ENCODE data around the gene FHDC1.
"Not testable (repeated sequence)": the region's sequence is repeated elsewhere in the genome, so short reads cannot be mapped to it uniquely, and the experiment has no call there.

FHDC1 gene, protein sequence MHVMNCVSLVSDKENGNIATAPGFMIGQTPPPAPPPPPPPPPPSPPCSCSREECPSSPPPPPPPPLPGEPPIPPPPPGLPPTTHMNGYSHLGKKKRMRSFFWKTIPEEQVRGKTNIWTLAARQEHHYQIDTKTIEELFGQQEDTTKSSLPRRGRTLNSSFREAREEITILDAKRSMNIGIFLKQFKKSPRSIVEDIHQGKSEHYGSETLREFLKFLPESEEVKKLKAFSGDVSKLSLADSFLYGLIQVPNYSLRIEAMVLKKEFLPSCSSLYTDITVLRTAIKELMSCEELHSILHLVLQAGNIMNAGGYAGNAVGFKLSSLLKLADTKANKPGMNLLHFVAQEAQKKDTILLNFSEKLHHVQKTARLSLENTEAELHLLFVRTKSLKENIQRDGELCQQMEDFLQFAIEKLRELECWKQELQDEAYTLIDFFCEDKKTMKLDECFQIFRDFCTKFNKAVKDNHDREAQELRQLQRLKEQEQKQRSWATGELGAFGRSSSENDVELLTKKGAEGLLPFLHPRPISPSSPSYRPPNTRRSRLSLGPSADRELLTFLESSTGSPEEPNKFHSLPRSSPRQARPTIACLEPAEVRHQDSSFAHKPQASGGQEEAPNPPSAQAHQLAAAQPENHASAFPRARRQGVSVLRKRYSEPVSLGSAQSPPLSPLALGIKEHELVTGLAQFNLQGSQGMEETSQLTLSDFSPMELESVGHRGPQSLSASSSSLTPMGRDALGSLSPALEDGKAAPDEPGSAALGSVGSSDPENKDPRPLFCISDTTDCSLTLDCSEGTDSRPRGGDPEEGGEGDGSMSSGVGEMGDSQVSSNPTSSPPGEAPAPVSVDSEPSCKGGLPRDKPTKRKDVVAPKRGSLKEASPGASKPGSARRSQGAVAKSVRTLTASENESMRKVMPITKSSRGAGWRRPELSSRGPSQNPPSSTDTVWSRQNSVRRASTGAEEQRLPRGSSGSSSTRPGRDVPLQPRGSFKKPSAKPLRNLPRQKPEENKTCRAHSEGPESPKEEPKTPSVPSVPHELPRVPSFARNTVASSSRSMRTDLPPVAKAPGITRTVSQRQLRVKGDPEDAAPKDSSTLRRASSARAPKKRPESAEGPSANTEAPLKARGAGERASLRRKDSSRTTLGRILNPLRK

DNA sequence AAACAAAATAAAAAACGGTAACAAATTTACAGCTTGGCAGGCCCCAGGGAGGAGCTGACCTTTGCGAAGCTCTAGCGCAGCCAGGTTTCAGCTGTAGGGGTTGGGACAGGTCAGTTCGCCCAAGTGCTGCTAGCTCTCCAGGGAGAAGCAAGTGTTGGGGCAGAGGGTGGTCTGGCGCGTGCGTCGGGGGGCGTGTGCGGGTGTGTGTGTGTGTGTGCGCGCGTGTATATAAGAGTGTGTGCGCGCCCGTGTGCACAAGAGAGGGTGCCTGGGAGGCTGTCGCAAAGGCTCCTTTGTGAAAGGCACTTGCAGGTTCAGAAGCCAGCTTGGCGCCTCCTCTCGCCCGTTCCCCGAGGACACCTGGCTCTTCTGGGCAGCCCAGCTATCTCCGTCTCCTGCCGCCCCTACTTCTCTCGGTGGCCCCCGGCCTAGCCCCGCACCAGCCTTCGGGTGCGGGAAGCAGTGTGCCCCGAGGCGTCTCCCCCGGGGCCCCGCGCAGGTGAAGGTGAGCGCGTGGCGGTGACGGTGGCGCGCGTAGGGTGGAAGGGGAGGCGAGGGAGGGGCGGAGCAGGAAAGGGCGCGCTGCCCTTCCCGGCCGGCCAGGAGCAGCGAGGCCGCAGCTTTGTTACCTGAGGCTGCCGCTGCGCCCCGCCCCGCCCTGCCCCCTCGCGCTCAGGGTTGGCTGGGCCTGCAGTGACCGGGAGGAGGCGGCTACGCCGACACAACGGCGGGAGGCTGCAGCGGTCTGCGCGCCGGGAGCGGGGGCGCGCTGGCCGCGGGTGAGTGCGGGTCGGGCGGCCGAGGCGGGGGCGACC is at the start of gene FHDC1:
TSS of gene FHDC1 (plus strand) at position 693 of the 815 bp plus-strand sequence. CDS start 6,735 bp downstream, outside the sequence.
- Histone ChIP-seq H3K27ac (ENCODE audit: low read depth, low read length) (no peak within 1 kb of the TSS), H3K27me3 (ENCODE audit: control insufficient read depth, insufficient read depth, low read length) (no peaks in the 10 kb centered on the region), H3K36me3 (ENCODE audit: control insufficient read depth, insufficient read depth, low read length) (no peaks in the 10 kb centered on the region), H3K4me1 (ENCODE audit: control insufficient read depth, insufficient read depth, low read length) (no peaks in the 10 kb centered on the region), H3K4me3 (ENCODE audit: low read length) (peak within 1 kb of the TSS; percentile 65), H3K9ac (ENCODE audit: low read length) (no peak within 1 kb of the TSS)

DNA sequence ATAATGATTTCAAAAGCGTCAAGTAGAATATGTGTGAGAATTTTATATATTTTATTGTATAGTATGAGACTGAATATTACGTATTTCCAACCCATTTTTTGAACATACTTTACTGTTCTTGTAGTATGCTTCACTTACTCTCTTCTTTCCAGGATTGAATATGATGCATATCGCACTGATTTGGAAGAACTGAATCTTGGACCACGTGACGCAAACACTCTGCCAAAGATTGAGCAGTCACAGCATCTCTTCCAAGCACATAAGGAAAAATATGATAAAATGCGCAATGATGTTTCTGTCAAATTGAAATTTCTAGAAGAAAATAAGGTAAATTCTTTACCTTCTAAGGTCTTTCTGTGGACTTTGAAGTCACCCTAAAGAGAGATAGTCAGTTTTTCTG is 48.1 kb upstream of the FHDC1 start:
- H3K36me3 ChIP-seq (ENCODE audit: control insufficient read depth, insufficient read depth, low read length) = peaks cover 5% of the 10 kb centered on the region
- H3K9ac ChIP-seq (ENCODE audit: low read length) = no peak overlapping the region
- no peaks in the 10 kb centered on the region for H3K4me1 ChIP-seq (ENCODE audit: control insufficient read depth, insufficient read depth, low read length)
- no peak overlapping the region for H3K4me3 ChIP-seq (ENCODE audit: low read length)
- H3K27ac ChIP-seq (ENCODE audit: low read depth, low read length) = no peak overlapping the region
- H3K27me3 ChIP-seq (ENCODE audit: control insufficient read depth, insufficient read depth, low read length) = no peaks in the 10 kb centered on the region

DNA sequence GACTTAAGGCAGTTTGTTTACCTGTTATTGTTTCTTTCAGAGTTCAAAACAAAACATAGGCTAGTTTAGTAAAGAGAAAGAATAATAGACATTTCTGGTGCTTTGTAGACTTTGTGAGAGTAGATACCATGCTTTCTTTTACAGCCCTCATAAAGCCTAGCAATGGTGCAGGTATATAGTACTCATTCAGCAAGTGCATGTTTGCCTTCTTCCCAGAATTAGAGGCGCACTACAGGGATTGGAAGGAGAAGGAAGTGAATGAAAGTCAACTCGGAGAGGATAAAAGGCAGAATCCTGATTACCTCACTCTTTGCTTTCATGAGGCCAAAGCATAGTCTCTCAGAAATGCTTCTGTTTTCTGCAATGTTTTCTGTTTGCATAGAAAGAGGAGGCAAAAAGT is 43.1 kb upstream of the FHDC1 start:
- Histone ChIP-seq H3K27me3 (ENCODE audit: control insufficient read depth, insufficient read depth, low read length) (no peaks in the 10 kb centered on the region), H3K27ac (ENCODE audit: low read depth, low read length) (no peak overlapping the region), H3K36me3 (ENCODE audit: control insufficient read depth, insufficient read depth, low read length) (peaks cover 6% of the 10 kb centered on the region), H3K9ac (ENCODE audit: low read length) (no peak overlapping the region), H3K4me3 (ENCODE audit: low read length) (no peak overlapping the region), H3K4me1 (ENCODE audit: control insufficient read depth, insufficient read depth, low read length) (no peaks in the 10 kb centered on the region)

DNA sequence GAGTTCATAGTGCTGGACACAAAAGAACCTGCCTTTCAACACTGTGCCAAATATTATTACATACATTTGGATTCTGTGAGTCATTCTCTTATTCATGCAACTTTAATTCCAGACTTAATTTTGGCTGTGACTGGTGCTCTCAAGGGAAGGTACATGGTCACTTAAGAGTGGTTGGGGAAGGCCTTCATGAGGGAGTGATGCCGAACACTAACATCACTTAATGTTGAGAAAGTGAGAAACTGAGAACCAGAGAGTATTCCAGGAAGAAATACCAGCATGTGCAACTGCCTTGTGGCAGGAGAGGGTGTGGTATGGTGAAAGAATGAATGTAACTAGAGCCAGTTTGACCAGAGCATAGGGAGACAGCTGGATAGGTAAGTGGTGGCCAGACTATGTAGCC is 41.5 kb upstream of the FHDC1 start:
- no peaks in the 10 kb centered on the region for H3K27me3 ChIP-seq (ENCODE audit: control insufficient read depth, insufficient read depth, low read length)
- H3K36me3 ChIP-seq (ENCODE audit: control insufficient read depth, insufficient read depth, low read length) = peaks cover 6% of the 10 kb centered on the region
- H3K4me1 ChIP-seq (ENCODE audit: control insufficient read depth, insufficient read depth, low read length) = no peaks in the 10 kb centered on the region
- no peak overlapping the region for H3K4me3 ChIP-seq (ENCODE audit: low read length)
- H3K9ac ChIP-seq (ENCODE audit: low read length) = no peak overlapping the region
- no peak overlapping the region for H3K27ac ChIP-seq (ENCODE audit: low read depth, low read length)

DNA sequence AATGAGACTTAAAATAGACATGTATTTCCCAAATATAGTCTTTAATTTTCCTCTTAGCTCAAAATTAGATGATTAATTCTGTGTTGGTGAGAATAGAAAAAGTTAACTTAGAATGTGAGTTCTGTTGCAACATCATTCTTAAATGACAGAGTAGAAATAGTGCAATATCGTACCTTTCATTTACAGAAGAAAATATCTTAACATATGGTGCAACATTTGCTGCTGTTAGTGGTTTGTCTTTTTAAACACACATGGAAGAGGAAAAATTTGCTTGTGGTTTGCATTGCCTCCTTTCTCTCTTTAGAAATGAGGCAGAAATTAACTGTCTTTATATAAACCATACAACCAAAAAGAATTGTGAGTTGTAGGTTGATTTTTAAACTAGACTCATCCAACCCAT is 39.3 kb upstream of the FHDC1 start:
- Histone ChIP-seq H3K36me3 (ENCODE audit: control insufficient read depth, insufficient read depth, low read length) (peaks cover 3% of the 10 kb centered on the region), H3K4me1 (ENCODE audit: control insufficient read depth, insufficient read depth, low read length) (no peaks in the 10 kb centered on the region), H3K27me3 (ENCODE audit: control insufficient read depth, insufficient read depth, low read length) (no peaks in the 10 kb centered on the region), H3K4me3 (ENCODE audit: low read length) (no peak overlapping the region), H3K9ac (ENCODE audit: low read length) (no peak overlapping the region), H3K27ac (ENCODE audit: low read depth, low read length) (no peak overlapping the region)

DNA sequence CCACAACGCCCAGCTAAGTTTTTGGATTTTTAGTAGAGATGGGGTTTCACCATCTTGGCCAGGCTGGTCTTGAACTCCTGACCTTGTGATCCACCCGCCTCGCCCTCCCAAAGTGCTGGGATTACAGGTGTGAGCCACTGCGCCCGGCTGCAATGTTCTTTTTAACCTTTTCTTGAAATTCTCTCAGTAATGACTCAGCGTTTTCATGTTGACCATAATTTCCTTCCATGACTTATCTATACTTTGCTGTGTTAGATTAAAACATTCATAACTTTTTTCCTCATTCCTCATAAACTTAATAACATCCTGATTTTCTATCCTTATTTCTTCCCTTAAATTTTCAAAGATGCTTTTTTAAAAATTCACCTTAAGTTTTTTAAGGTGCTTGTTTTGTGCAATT is 38.0 kb upstream of the FHDC1 start:
- not testable (repeated sequence) for H3K9ac ChIP-seq (ENCODE audit: low read length); H3K4me3 ChIP-seq (ENCODE audit: low read length); H3K27ac ChIP-seq (ENCODE audit: low read depth, low read length); H3K36me3 ChIP-seq (ENCODE audit: control insufficient read depth, insufficient read depth, low read length); H3K27me3 ChIP-seq (ENCODE audit: control insufficient read depth, insufficient read depth, low read length); H3K4me1 ChIP-seq (ENCODE audit: control insufficient read depth, insufficient read depth, low read length)

DNA sequence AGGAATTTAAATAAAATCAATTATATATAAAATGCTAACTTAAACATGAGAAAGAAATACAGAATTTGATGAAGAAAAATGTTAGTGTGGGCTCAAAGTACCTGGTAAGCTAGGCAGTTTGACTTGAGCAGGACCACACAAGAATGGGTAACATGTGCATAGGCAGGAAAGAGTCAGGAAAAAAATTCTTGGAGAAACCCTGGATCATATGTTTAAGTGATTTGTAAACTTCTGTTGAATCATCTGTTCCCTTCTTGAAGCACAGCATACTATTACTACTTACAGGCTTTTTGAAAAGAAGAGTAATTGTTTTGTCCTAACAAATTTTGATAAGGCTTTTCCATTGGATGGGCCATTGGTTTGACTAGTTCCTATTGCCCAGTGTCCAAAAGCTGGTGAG is 37.5 kb upstream of the FHDC1 start:
- Histone ChIP-seq H3K4me1 (ENCODE audit: control insufficient read depth, insufficient read depth, low read length) (no peaks in the 10 kb centered on the region), H3K9ac (ENCODE audit: low read length) (no peak overlapping the region)

DNA sequence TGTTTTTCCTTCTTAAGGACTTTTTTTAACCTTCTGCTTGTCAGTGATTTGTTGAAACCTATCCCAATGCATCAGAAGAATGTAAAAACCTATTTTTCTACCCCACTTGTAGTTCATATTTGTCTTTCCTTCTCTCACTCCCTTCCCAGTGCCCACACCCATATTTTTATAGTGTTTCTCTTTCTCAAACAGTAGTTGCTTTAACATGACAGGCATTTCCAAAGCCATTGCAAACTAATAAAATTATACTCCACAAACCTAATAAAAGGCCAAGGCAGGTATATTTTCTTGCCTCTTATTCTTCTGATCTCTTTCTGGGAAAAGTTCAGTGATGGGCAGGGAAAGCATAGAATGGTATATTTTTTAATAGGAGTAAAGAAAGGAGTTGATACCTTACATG is 35.7 kb upstream of the FHDC1 start:
- H3K9ac ChIP-seq (ENCODE audit: low read length) = no peak overlapping the region
- H3K4me3 ChIP-seq (ENCODE audit: low read length) = no peak overlapping the region
- H3K27ac ChIP-seq (ENCODE audit: low read depth, low read length) = no peak overlapping the region
- no peaks in the 10 kb centered on the region for H3K27me3 ChIP-seq (ENCODE audit: control insufficient read depth, insufficient read depth, low read length)
- no peaks in the 10 kb centered on the region for H3K4me1 ChIP-seq (ENCODE audit: control insufficient read depth, insufficient read depth, low read length)
- peaks cover 3% of the 10 kb centered on the region for H3K36me3 ChIP-seq (ENCODE audit: control insufficient read depth, insufficient read depth, low read length)

More for the DNA sequence above, 37.5 kb upstream of the FHDC1 start:
- Histone ChIP-seq H3K4me3 (ENCODE audit: low read length) (no peak overlapping the region), H3K36me3 (ENCODE audit: control insufficient read depth, insufficient read depth, low read length) (peaks cover 3% of the 10 kb centered on the region), H3K27ac (ENCODE audit: low read depth, low read length) (no peak overlapping the region), H3K27me3 (ENCODE audit: control insufficient read depth, insufficient read depth, low read length) (no peaks in the 10 kb centered on the region)

DNA sequence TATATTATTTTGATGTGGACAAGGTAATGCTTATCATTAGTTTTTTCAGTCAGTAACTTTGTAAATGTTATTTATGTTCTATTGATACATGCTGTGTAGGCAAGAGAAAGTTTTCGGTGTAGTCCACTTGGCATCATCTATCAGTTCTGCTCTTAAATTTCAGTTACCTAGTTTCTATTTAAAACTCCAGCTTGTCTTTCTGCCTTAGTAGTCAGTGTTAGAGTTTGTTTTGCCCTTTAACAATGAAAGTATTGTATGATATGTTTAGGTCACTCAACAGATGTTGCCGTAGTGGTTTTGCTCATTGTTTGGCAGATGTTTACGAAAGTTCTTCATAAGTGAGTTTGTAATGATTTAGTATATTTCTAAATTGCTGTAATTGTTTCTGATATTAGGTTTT is 34.9 kb upstream of the FHDC1 start:
- Histone ChIP-seq H3K4me1 (ENCODE audit: control insufficient read depth, insufficient read depth, low read length) (no peaks in the 10 kb centered on the region), H3K36me3 (ENCODE audit: control insufficient read depth, insufficient read depth, low read length) (peaks cover 3% of the 10 kb centered on the region), H3K4me3 (ENCODE audit: low read length) (no peak overlapping the region), H3K9ac (ENCODE audit: low read length) (no peak overlapping the region), H3K27ac (ENCODE audit: low read depth, low read length) (no peak overlapping the region), H3K27me3 (ENCODE audit: control insufficient read depth, insufficient read depth, low read length) (no peaks in the 10 kb centered on the region)

DNA sequence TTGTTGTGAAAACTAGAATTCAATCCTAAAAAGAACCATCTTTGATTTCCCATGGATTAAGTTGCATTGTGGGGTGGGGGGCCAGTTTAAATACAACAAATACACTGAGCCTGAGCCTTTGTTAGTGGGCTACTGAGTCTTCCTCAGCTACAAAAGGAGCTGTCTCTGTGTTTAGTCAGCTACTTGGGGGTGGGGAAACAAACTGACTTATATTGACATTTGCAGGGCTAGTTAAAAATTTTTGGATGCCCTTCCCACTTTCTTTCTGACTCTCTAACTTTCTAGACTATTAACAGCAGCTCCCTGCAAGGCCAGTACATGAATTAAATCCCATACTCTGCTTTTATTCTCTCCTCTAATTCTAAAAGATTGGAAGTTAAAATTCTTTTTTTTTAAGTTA is 32.5 kb upstream of the FHDC1 start:
- no peaks in the 10 kb centered on the region for H3K36me3 ChIP-seq (ENCODE audit: control insufficient read depth, insufficient read depth, low read length)
- H3K27ac ChIP-seq (ENCODE audit: low read depth, low read length) = no peak overlapping the region
- H3K9ac ChIP-seq (ENCODE audit: low read length) = no peak overlapping the region
- no peak overlapping the region for H3K4me3 ChIP-seq (ENCODE audit: low read length)
- no peaks in the 10 kb centered on the region for H3K4me1 ChIP-seq (ENCODE audit: control insufficient read depth, insufficient read depth, low read length)
- no peaks in the 10 kb centered on the region for H3K27me3 ChIP-seq (ENCODE audit: control insufficient read depth, insufficient read depth, low read length)

DNA sequence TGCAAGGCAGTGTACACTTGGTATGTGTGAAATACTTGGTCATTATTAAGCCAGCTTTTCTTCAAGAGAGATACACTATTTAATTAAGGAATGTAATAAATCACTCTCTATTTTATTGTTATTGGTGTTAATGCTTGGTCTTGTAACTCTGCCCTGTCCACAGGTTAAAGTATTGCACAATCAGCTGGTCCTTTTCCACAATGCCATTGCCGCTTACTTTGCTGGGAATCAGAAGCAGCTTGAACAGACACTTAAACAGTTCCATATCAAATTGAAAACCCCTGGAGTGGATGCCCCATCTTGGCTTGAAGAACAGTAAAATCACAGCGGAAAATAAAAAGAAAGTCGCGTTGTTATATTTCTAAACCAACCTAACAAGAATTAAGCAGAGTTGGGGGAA is 26.2 kb upstream of the FHDC1 start:
- Histone ChIP-seq H3K36me3 (ENCODE audit: control insufficient read depth, insufficient read depth, low read length) (no peaks in the 10 kb centered on the region), H3K9ac (ENCODE audit: low read length) (no peak overlapping the region), H3K27ac (ENCODE audit: low read depth, low read length) (no peak overlapping the region), H3K27me3 (ENCODE audit: control insufficient read depth, insufficient read depth, low read length) (no peaks in the 10 kb centered on the region), H3K4me3 (ENCODE audit: low read length) (no peak overlapping the region), H3K4me1 (ENCODE audit: control insufficient read depth, insufficient read depth, low read length) (no peaks in the 10 kb centered on the region)

DNA sequence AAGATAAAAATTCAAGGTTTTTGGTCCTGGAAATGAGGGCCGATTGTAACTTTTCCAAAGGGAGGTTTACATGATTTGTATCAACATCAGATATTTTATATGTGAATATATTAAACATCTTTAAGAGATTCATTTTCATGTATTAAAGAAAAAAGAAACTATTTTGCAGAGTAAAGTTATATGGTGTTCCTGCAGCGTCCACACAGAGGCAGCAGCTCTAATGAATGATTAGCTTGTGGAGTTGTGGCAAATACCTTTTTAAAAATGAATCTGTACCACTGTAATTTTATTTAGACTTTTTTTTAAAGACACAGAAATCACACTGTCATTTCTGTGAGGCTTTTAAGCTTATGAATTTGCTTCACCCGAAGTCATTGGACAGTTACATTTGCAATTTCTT is 25.6 kb upstream of the FHDC1 start:
- Histone ChIP-seq H3K27ac (ENCODE audit: low read depth, low read length) (no peak overlapping the region), H3K4me3 (ENCODE audit: low read length) (no peak overlapping the region), H3K36me3 (ENCODE audit: control insufficient read depth, insufficient read depth, low read length) (no peaks in the 10 kb centered on the region), H3K4me1 (ENCODE audit: control insufficient read depth, insufficient read depth, low read length) (no peaks in the 10 kb centered on the region), H3K27me3 (ENCODE audit: control insufficient read depth, insufficient read depth, low read length) (no peaks in the 10 kb centered on the region), H3K9ac (ENCODE audit: low read length) (no peak overlapping the region)
